CD14-positive monocyte (primary cell): Measurements from ENCODE around the gene NR2C2. TPM values are rescaled to one million over a fixed set of nuclear protein-coding genes. Genes with fewer than 3 reads are reported as not detected.

ENCODE experiments used
- DNase-seq, 3 donors: peaks; one replicate each; pipeline ENCODE4 v3.0.0-alpha.2; 2011 to 2022
- H2AFZ ChIP-seq: 2 replicates; pipeline ENCODE4 v1.6.0; 2012; ENCODE audit warnings: mild to moderate bottlenecking, low read depth, low read length, inconsistent platforms; ENCODE audit not compliant: insufficient read depth, poor library complexity, severe bottlenecking
- H3K27ac ChIP-seq, 2 donors: 1 replicate in 1 of 2; 2 replicates in 1 of 2; pipeline ENCODE4 v1.5.1; 2012 to 2013; ENCODE audit warnings: low read length in 2 of 2, control low read depth in 1 of 2, inconsistent platforms in 1 of 2, low read depth in 1 of 2, mild to moderate bottlenecking in 1 of 2
- H3K27me3 ChIP-seq, 2 donors: one replicate each; pipeline versions ENCODE4 v1.6.0 to v1.6.1; 2011 to 2013; ENCODE audit warnings: low read length in 2 of 2; ENCODE audit not compliant: control insufficient read depth in 2 of 2, insufficient read depth in 2 of 2
- H3K36me3 ChIP-seq, 2 donors: replicated peaks in 1 of 2; 1 replicate in 1 of 2; 2 replicates in 1 of 2; pipeline versions ENCODE4 v1.5.1 to v1.6.1; 2012 to 2013; ENCODE audit warnings: low read length in 2 of 2, control low read depth in 1 of 2, inconsistent platforms in 1 of 2, mild to moderate bottlenecking in 1 of 2; ENCODE audit not compliant: insufficient read depth in 2 of 2, control insufficient read depth in 1 of 2
- H3K4me1 ChIP-seq, 2 donors: 1 replicate in 1 of 2; 2 replicates in 1 of 2; pipeline versions ENCODE4 v1.5.1 to v1.6.1; 2012 to 2013; ENCODE audit warnings: low read length in 2 of 2, control low read depth in 1 of 2, inconsistent platforms in 1 of 2, mild to moderate bottlenecking in 1 of 2, moderate library complexity in 1 of 2; ENCODE audit not compliant: insufficient read depth in 2 of 2, control insufficient read depth in 1 of 2
- H3K4me2 ChIP-seq: replicated peaks from 2 replicates; pipeline ENCODE3; 2012; ENCODE audit warnings: low read length, moderate library complexity, mild to moderate bottlenecking; ENCODE audit not compliant: poor library complexity, severe bottlenecking; ENCODE audit errors: extremely low read depth
- H3K4me3 ChIP-seq, 3 experiments: fragments of 200-600 bp in 1 of 3; sonication (generic) in 1 of 3; replicated peaks in 1 of 3; 1 replicate in 2 of 3; 2 replicates in 1 of 3; pipeline ENCODE4 v1.5.1; 2011 to 2013; ENCODE audit warnings: low read length in 3 of 3, mild to moderate bottlenecking in 3 of 3, control low read depth in 2 of 3, low read depth in 2 of 3, inconsistent platforms in 1 of 3, moderate library complexity in 1 of 3
- H3K79me2 ChIP-seq: 2 replicates; pipeline ENCODE4 v1.6.0; 2012; ENCODE audit warnings: mild to moderate bottlenecking, control low read depth, inconsistent platforms, low read length, moderate library complexity; ENCODE audit not compliant: insufficient read depth
- H3K9ac ChIP-seq: 2 replicates; pipeline ENCODE4 v1.6.0; 2017; ENCODE audit warnings: low read length, mild to moderate bottlenecking; ENCODE audit not compliant: insufficient read depth, poor library complexity, severe bottlenecking
- H3K9me3 ChIP-seq, 2 donors: replicated peaks in 1 of 2; 1 replicate in 1 of 2; 2 replicates in 1 of 2; pipeline versions ENCODE4 v1.5.1 to v1.6.1; 2012 to 2013; ENCODE audit warnings: low read length in 2 of 2, control low read depth in 1 of 2; ENCODE audit not compliant: control insufficient read depth in 1 of 2, insufficient read depth in 1 of 2
- H4K20me1 ChIP-seq: 2 replicates; pipeline ENCODE4 v1.6.0; 2012; ENCODE audit warnings: mild to moderate bottlenecking, low read length, control low read depth, moderate library complexity; ENCODE audit not compliant: insufficient read depth
- H3K27ac Mint-ChIP-seq, 7 donors: one replicate each; pipeline ENCODE4 v1.8.0; 2020; ENCODE audit warnings: mild to moderate bottlenecking in 7 of 7, mixed read lengths in 7 of 7, moderate library complexity in 6 of 7, inconsistent platforms in 2 of 7
- H3K27me3 Mint-ChIP-seq, 3 donors: one replicate each; pipeline ENCODE4 v1.8.0; 2021 to 2022; ENCODE audit warnings: low read depth in 3 of 3, mild to moderate bottlenecking in 3 of 3, mixed read lengths in 3 of 3, moderate library complexity in 3 of 3, inconsistent platforms in 1 of 3
- H3K36me3 Mint-ChIP-seq, 2 donors: one replicate each; pipeline ENCODE4 v1.8.0; 2020; ENCODE audit warnings: mixed read lengths in 2 of 2, inconsistent platforms in 1 of 2, mild to moderate bottlenecking in 1 of 2
- H3K4me1 Mint-ChIP-seq: one replicate; pipeline ENCODE4 v1.8.0; 2020; ENCODE audit warnings: mild to moderate bottlenecking, mixed read lengths
- H3K4me3 Mint-ChIP-seq, 2 donors: one replicate each; pipeline ENCODE4 v1.8.0; 2020; ENCODE audit warnings: mild to moderate bottlenecking in 2 of 2, mixed read lengths in 2 of 2, moderate library complexity in 1 of 2
- H3K9me3 Mint-ChIP-seq, 7 donors: one replicate each; pipeline ENCODE4 v1.8.0; 2020 to 2022; ENCODE audit warnings: mixed read lengths in 7 of 7, mild to moderate bottlenecking in 6 of 7, moderate library complexity in 6 of 7, inconsistent platforms in 2 of 7
- CTCF ChIP-seq: fragments of 200-600 bp; IDR thresholded peaks from one replicate; pipeline ENCODE4 v1.8.0; 2022; ENCODE audit warnings: antibody characterized with exemption, mild to moderate bottlenecking
- WGBS: methylation state at CpG from one replicate; pipeline ENCODE4 v1.1.5; 2013; ENCODE audit warnings: missing lambda C conversion rate; ENCODE audit not compliant: insufficient coverage; 5-methylcytosine and 5-hydroxymethylcytosine counted together
- intact Hi-C, 2 donors: fragments of 100-400 bp; cut with micrococcal nuclease; formaldehyde crosslinking; loops; one replicate each; pipeline versions ENCODE4 v1.15.0 to v1.15.1; 2023
- polyA plus RNA-seq, 3 donors: library from polyadenylated mRNA; depleted of rRNA in 1 of 3; unstranded in 2 of 3; stranded (reverse) in 1 of 3; fragments of 300-500 nt in 2 of 3; fragments of >200 nt in 1 of 3; fragmentation: Illumina TruSeq in 2 of 3; gene quantifications; 1 replicate in 2 of 3; 2 replicates in 1 of 3; pipeline ENCODE4 v1.2.3, GENCODE V29; 2012 to 2021

Gene NR2C2
- polyA plus RNA-seq, 3 donors: 3.4 to 24.9 (median 3.8) TPM

DNA sequence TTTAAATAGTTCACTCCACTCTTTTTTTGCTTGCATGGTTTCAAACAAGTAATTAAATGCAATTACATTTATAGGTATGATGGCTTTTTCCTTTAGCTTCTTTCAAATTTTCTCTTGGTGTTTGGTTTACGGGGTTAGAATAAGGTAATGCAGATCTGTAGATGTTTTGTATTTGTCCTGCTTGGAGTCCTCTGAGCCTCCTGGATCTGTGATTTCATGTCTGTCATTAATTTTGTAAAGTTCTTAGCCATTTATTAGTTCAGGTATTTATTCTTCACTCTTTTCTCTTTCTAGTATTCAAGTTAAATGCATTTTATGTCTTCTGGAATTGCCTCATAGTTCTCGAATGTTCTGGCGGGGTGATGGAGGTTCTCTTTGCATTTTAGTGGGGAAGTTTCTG is 119.1 kb downstream of the NR2C2 start:
- Histone ChIP-seq H3K4me2 (no peak overlapping the region), H3K27me3 (no peaks in the 10 kb centered on the region), H3K9ac (no peak overlapping the region), H3K27ac (no peak overlapping the region), H3K9me3 (no peaks in the 10 kb centered on the region), H4K20me1 (peaks cover 12% of the 10 kb centered on the region), H3K4me1 (peaks cover 20 to 25% of the 10 kb centered on the region in 2 donors), H3K79me2 (peaks cover 23% of the 10 kb centered on the region), H2AFZ (no peak overlapping the region), H3K4me3 (no peak overlapping the region), H3K36me3 (peaks cover 4 to 15% of the 10 kb centered on the region in 2 donors)
- H3K36me3 Mint-ChIP-seq: peaks cover 9 to 25% of the 10 kb centered on the region in 2 donors
- H3K4me3 Mint-ChIP-seq: no peak overlapping the region
- H3K27me3 Mint-ChIP-seq: peaks cover 0 to 2% (median 0%) of the 10 kb centered on the region in 3 donors
- H3K9me3 Mint-ChIP-seq: peaks cover 0 to 2% (median 0%) of the 10 kb centered on the region in 7 donors
- H3K4me1 Mint-ChIP-seq: peaks cover 21% of the 10 kb centered on the region
- no peak for TF ChIP-seq CTCF
- no CpG with 5 or more reads among the region's 3 CpGs for WGBS
- H3K27ac Mint-ChIP-seq: no peak overlapping the region
- intact Hi-C loops: loop anchor here (10.0 kb wide), 5 partner anchors 112 to 942 kb away; partner anchors contain the start of genes CCDC174 (in 1 of the 2), CHCHD4 (in 1 of the 2), NR2C2 (in 1 of the 2) and TMEM43 (in 1 of the 2)
- DNase-seq: no peak

GRCh38 chr3:15069441-15069840 is 122.1 kb downstream of the NR2C2 start:
- no peak overlapping the region for H3K4me2 ChIP-seq
- Mint-ChIP-seq H3K9me3 (peaks cover 0 to 2% (median 0%) of the 10 kb centered on the region in 7 donors), H3K4me3 (no peak overlapping the region), H3K4me1 (peaks cover 5% of the 10 kb centered on the region), H3K36me3 (peaks cover 34 to 54% of the 10 kb centered on the region in 2 donors), H3K27ac (no peak overlapping the region), H3K27me3 (no peaks in the 10 kb centered on the region)
- no peak overlapping the region for H2AFZ ChIP-seq
- H3K9me3 ChIP-seq: no peaks in the 10 kb centered on the region
- WGBS: no CpG with 5 or more reads among the region's 1 CpG
- H4K20me1 ChIP-seq: no peaks in the 10 kb centered on the region
- H3K27me3 ChIP-seq: no peaks in the 10 kb centered on the region
- H3K9ac ChIP-seq: no peak overlapping the region
- intact Hi-C loops: loop anchor here (10.0 kb wide), 5 partner anchors 115 to 945 kb away; partner anchors contain the start of genes CCDC174 (in 1 of the 2), CHCHD4 (in 1 of the 2), NR2C2 (in 1 of the 2) and TMEM43 (in 1 of the 2)
- TF ChIP-seq CTCF: no peak
- DNase-seq: no peak
- H3K4me1 ChIP-seq: peaks cover 7 to 12% of the 10 kb centered on the region in 2 donors
- peaks cover 30 to 44% of the 10 kb centered on the region in 2 donors for H3K36me3 ChIP-seq
- peaks cover 6% of the 10 kb centered on the region for H3K79me2 ChIP-seq
- H3K4me3 ChIP-seq: no peak overlapping the region
- H3K27ac ChIP-seq: no peak overlapping the region
